Stimulated activated CD4-positive, alpha-beta T cell treated with anti-CD3 and anti-CD28 coated beads, Interleukin-12 subunit alpha, Interleukin-12 subunit beta, amount 100 ng/mL, for 4 hours (primary cell): Measurements from ENCODE around the gene CCDC85C.

Experiments used
- DNase-seq: peaks from one replicate; pipeline ENCODE4 v3.0.0-alpha.2; 2020

The CCDC85C gene

GRCh38 chr14:99507860-99508640 is 96.0 kb downstream of the CCDC85C start:
- DNase-seq: no peak

- no peak for DNase-seq
These were observed 97.7 kb downstream of the CCDC85C start for GRCh38 chr14:99506276-99506675.

- DNase-seq: no peak
These were observed 98.9 kb downstream of the CCDC85C start for GRCh38 chr14:99505089-99505488.

GRCh38 chr14:99503848-99504453 is 100.1 kb downstream of the CCDC85C start:
- no peak for DNase-seq

DNA sequence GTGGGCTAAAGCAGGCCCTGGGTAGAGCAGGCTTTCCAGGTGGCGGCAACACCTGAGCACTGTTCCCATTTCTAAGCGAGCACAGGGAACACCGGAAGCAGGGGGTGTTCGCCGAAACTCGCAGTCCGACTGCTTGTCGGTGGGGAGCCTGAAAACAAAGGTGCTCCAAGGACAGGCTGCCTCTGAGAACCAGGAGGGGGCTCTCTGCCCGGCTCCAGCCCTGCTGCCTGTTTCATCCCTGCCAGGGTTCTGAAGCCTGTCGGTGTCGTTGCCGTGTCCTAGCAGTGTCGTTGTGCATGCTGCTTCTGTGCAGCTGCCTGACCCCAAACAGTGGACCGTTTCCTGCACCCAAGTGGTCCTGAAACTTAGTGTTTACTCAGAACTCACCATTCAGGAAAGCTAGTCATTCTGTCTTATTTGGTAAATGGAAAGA is 101.0 kb downstream of the CCDC85C start:
- no peak for DNase-seq

GRCh38 chr14:99497894-99498293 is 106.1 kb downstream of the CCDC85C start:
- no peak for DNase-seq

GRCh38 chr14:99497341-99497740 is 106.7 kb downstream of the CCDC85C start:
- DNase-seq: no peak

- DNase-seq: no peak
These were observed 119.9 kb downstream of the CCDC85C start for GRCh38 chr14:99484106-99484505.

DNA sequence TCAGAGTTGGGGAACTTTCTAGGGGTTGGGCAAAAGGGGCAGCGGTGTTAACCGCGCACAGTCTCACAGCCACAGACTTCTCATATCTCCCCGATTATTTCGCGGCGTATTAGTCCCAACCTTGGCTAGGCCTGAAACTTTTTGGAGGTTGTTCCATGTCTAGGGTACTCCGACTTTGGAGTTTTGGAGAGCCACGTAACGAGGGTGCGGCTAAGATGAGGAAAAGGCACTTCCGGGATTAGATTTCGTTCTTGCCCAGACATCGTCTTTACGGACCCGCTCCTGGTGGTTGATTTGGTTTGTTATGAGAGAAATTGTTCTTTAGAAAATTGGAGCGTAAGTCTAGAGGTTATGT is 122.3 kb downstream of the CCDC85C start:
- no peak for DNase-seq

DNA sequence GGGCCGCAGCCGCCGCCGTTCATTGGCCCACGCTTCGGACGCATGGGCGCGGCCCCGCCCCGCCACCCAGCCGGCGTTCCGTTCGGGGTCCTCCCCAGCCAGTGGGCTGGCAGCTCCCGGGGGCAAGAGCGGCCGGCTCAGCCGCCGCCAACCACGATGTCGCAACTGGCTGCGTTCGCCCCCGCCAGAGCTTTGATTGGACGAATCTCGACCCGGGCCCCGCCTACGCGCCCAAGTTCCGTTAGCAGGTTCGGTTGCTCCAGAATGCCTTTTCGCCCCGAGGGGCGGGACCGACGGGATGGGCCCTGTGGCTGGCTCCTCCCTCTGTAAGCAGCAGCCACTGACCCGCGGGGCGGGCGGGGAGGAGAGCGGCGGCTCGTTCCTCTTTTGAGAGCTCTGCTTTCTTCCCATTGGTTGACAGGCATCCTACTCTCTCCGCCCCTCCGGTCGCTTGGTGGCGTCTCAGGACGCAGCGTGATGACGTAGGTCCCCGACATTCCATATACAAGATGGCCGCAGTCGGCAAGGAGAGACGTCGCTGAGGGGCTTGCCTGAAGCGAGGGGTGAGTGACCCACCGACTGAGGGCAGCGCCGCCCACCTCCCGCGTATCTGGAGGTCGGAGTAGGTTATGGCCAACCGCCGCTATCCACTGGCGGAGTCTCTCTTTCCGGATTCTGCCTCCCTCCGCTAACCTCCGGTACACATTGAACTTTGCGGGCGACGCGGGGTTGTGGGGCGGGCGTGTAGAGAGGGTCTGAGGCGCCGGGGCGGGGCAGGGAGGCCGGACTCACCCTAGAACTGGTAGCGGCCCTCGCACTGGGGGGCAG is 122.9 kb downstream of the CCDC85C start, which contains the start of gene CCNK:
CCNK (plus strand) TSS at position 493 of the 828 bp plus-strand sequence. CDS start 11,269 bp downstream, outside the sequence.
- peak; percentile 100 for DNase-seq

DNA sequence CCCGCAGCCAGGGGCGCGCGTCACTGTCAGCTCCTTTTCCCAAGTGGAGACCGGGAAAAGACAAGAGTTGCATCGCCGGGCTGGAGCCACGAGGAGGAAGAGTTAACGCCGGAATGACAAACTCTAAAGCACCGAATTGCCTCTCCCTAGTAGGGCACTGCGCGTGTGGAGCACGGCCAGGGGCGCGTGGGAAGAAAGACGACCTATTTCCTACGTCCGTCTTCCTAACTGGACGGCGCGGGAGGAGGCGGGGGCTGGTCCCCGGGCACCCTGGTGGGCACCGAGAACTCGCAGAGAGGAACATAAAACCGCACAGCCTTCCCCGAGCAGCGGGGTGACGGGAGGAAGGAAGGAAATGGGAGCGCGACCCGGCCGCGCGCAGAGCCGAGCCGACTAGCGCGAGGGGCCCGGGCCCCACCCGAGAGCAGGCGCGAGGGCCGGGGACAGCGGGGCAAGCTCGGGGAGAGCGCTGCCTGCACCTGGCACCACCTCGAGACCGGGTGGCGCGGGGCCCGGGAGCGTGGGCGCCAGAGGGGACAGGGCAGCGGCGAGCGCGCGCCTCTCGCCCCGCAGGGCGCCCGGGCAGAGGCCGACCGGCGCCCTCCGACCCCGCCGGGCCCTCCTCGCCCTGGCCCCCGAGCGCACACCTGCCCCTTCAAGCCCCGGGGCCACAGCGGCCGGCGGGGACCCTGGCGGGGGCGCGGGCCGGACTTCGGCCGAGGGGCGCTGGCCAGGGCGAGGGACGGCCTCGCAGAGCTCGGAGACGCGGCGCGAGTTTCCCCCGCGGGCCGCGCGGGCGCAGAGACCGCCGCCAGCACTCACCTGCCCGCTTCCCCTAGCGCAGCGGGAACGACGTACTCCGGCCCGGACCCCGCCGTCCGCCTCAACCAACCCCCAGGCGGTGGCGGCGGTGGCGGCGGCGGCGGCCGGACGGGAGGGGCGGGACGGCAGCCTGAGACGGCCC is 123.8 kb downstream of the CCDC85C start, which contains the start of gene SETD3:
SETD3 (minus strand) TSS at position 954 of the 964 bp plus-strand sequence. CDS start 15,054 bp downstream, outside the sequence.
- DNase-seq: peak; percentile 24

DNA sequence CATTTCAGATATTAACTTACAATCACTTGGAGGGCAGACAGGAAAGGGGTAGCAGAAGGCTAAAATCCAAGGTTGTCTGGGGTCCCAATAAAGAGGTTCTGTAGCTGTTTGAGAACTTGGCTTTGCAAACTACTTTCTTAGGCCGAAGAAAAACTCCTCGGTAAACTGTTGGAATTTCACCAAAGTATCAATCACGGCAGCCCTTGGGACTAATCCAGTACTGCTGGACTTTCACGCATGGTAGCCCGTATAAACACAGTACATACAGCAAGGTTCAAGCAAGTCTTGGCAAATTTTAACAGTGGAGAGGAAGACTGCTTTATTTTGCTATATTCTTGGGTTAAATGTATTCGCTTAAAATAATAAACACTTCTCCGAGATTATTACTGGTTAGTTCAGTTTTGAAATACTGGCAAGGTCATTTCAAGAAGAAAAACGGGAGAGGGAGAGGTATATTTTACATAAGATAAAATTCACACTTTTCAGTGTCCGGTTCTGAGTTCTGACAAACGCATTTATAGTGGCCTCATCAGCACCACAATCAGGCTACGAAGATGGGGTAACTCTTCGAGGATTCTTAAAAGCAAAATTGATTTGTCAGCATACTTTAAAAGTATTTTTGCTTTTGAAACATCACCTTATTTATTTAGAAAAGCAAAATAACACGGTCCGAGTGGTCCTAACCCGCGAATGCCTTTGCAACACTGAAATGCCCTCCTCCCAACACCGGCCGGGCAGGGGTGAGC is 124.7 kb downstream of the CCDC85C start:
- DNase-seq: no peak

- DNase-seq: no peak
These were observed 125.9 kb downstream of the CCDC85C start for GRCh38 chr14:99478128-99478527.

DNA sequence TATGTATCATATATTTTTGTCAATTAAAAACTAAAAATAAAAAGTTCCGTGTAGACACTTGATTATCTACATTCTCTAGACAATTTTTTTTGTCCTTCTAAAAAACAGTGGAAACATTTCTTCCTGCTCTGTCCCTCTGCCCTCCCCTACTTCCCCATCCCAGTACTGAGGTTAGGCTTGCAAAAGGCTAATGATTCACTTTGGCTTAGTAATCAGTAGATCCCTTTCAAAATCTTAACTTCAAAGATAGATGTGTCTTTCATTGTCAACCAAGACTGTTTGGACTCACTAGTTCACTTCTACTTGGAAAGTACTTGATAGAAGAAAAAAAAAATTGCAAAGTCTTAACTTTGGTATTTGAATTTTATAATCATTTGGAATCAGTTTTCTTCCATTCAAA is 127.1 kb downstream of the CCDC85C start:
- DNase-seq: no peak

- DNase-seq: no peak
These were observed 128.3 kb downstream of the CCDC85C start for GRCh38 chr14:99475660-99476059.

DNA sequence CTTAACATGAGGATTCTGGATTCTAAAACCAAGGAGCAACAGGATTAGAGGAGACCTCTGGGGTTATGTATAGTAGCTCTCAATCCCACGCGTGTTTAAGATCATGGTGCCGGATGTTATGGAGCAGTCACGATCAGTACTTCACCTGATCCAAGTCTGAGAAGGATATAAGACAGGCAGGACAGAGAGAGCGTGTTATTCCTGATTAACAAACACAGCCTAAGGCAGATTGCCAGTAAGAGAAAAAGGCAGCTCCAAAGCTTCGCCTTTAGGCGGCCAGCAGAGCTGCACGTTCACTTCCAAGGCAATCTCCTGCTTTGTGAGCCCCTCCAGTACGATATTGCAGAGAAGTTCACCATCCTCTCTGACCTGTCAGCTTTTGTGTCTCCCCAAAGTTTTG is 128.8 kb downstream of the CCDC85C start:
- DNase-seq: no peak

- DNase-seq: no peak
These were observed 130.5 kb downstream of the CCDC85C start for GRCh38 chr14:99473458-99473857.

GRCh38 chr14:99472937-99473336 is 131.1 kb downstream of the CCDC85C start:
- no peak for DNase-seq

DNA sequence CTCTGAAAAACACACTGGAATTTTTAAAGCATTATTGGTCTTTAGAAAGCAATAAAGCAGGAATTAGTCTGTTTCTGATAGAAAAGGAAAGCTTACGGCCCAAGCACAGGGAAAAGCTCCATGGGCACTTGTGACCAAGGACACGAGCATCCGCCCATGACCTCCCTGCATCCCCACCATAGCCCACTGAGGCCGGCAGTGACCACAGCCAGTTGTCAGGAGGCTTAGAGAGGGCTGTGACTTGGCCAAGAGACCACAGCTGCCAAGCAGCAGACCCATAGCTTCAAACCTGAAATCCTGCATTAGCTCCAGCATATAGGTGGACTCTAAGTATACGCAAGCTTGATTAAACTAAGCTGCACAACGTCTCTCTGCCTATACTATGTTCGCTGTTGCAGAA is 132.3 kb downstream of the CCDC85C start:
- DNase-seq: no peak

GRCh38 chr14:99468836-99469592 is 135.0 kb downstream of the CCDC85C start:
- DNase-seq: no peak

- DNase-seq: no peak
These were observed 135.9 kb downstream of the CCDC85C start for GRCh38 chr14:99468081-99468480.
